ENCODE results near the gene NAA10.

Gene NAA10

GRCh38 chrX:153882557-153882956 lies 52.3 kb downstream of the NAA10 start:
- DNase-seq = no peak

- no peak for DNase-seq
Measured at GRCh38 chrX:153882086-153882498, 52.7 kb downstream of the NAA10 start.

- no peak for DNase-seq
Measured at GRCh38 chrX:153881281-153881680, 53.6 kb downstream of the NAA10 start.

- DNase-seq = no peak
Measured at GRCh38 chrX:153880440-153880815, 54.4 kb downstream of the NAA10 start.

GRCh38 chrX:153879741-153880439 lies 54.9 kb downstream of the NAA10 start:
- DNase-seq = no peak
